SU-DHL-6 (cell line): Measurements from ENCODE around the gene HOXA3.

Experiments
- H2AFZ ChIP-seq: fragments of 200-600 bp; sonication (generic); 2 replicates; pipeline ENCODE4 v1.6.1; 2014; ENCODE audit warnings: low read depth, mild to moderate bottlenecking, moderate library complexity, mixed read lengths, antibody characterized with exemption, low read length; ENCODE audit not compliant: severe bottlenecking
- H3F3A ChIP-seq: fragments of 200-600 bp; shearing (Covaris generic); 2 replicates; pipeline ENCODE4 v1.6.0; 2016; ENCODE audit warnings: antibody characterized with exemption, mild to moderate bottlenecking; ENCODE audit not compliant: insufficient read depth
- H3K27ac ChIP-seq: fragments of 200-600 bp; sonication (generic); 2 replicates; pipeline ENCODE4 v1.5.1; 2016; ENCODE audit warnings: low read depth, mild to moderate bottlenecking, low read length, moderate library complexity, mixed read lengths
- H3K27me3 ChIP-seq: fragments of 200-600 bp; sonication (generic), shearing (Covaris generic); 2 replicates; pipeline ENCODE4 v1.6.0; 2014; ENCODE audit warnings: mild to moderate bottlenecking, low read length
- H3K36me3 ChIP-seq: fragments of 200-600 bp; sonication (generic); 2 replicates; pipeline ENCODE4 v1.6.1; 2014; ENCODE audit warnings: mild to moderate bottlenecking, low read length, mixed read lengths
- H3K4me2 ChIP-seq: fragments of 300-600, 200-600 bp; shearing (Covaris generic), sonication (generic); 2 replicates; pipeline ENCODE4 v1.6.0; 2014; ENCODE audit warnings: low read length, low read depth, mild to moderate bottlenecking; ENCODE audit not compliant: poor library complexity, severe bottlenecking
- H3K4me3 ChIP-seq: fragments of 200-600 bp; sonication (generic); 2 replicates; pipeline ENCODE4 v1.5.1; 2014; ENCODE audit warnings: antibody characterized with exemption, low read length, mild to moderate bottlenecking, mixed read lengths; ENCODE audit not compliant: insufficient read depth, poor library complexity, severe bottlenecking
- H3K79me2 ChIP-seq: fragments of 200-600 bp; sonication (generic); 2 replicates; pipeline ENCODE4 v1.6.1; 2014; ENCODE audit warnings: mild to moderate bottlenecking, low read length, moderate library complexity; ENCODE audit not compliant: insufficient read depth
- H3K9ac ChIP-seq: fragments of 200-600 bp; sonication (generic); 2 replicates; pipeline ENCODE4 v1.7.0; 2014; ENCODE audit warnings: mild to moderate bottlenecking, low read length
- H3K9me2 ChIP-seq: fragments of 200-600 bp; sonication (generic); replicated peaks from 2 replicates; pipeline ENCODE4 v1.6.1; 2014; ENCODE audit warnings: low read length; ENCODE audit not compliant: insufficient read depth
- H3K9me3 ChIP-seq: fragments of 200-600 bp; sonication (generic); 2 replicates; pipeline ENCODE4 v1.6.1; 2014; ENCODE audit warnings: low read length, mixed read lengths; ENCODE audit not compliant: insufficient read depth
- H4K20me1 ChIP-seq: fragments of 200-600 bp; sonication (generic); 2 replicates; pipeline ENCODE4 v1.6.1; 2014; ENCODE audit warnings: low read depth, mild to moderate bottlenecking, antibody characterized with exemption, low read length, moderate library complexity, mixed read lengths
- EZH2phosphoT487 ChIP-seq: fragments of 200-600 bp; sonication (generic), shearing (Covaris generic); conservative IDR thresholded peaks from 2 replicates; pipeline ENCODE4 v1.6.1; 2018; ENCODE audit warnings: mild to moderate bottlenecking, antibody characterized with exemption, low read length, moderate library complexity, mixed read lengths
- TF ChIP-seq, protein P1 (sequence below): fragments of 200-600 bp; sonication (generic); IDR thresholded peaks from one replicate; pipeline ENCODE4 v1.5.1; 2017; ENCODE audit warnings: antibody characterized with exemption, mild to moderate bottlenecking, low read length, moderate library complexity; ENCODE audit not compliant: insufficient read depth, poor library complexity, severe bottlenecking

Gene HOXA3

DNA sequence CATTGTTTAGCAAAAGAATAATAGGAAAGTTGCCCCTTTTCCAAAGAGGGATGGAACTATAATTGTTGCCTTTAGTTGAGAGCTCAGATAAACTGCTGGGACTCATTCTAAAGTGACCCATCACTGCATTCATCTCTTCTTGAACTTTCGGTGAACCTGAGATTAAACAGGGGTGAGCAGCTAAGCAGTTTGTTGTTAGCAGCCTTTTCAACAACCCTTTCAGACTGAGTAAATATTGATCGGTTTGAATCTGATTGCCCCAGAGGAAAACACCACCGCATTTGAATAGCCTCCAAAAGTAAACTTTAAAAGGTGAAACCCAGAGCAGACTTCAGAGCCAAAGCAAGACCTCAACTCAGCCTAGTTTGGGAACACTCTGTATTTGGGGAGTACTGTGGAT, 61.3 kb downstream of the HOXA3 start:
- Histone ChIP-seq H3K27me3 (no peaks in the 10 kb centered on the region), H4K20me1 (no peaks in the 10 kb centered on the region), H3K79me2 (0 out of 2 replicates have a peak, but pooled peaks cover 4% of the 10 kb centered on the region), H3F3A (no peaks in the 10 kb centered on the region), H3K9ac (no peak overlapping the region), H3K27ac (no peak overlapping the region), H3K4me2 (no peak overlapping the region), H3K36me3 (no peaks in the 10 kb centered on the region), H3K9me2 (no peaks in the 10 kb centered on the region), H2AFZ (no peak overlapping the region), H3K9me3 (no peaks in the 10 kb centered on the region), H3K4me3 (no peak overlapping the region)
- TF ChIP-seq EZH2phosphoT487 = no peak
- TF ChIP-seq, protein P1, sequence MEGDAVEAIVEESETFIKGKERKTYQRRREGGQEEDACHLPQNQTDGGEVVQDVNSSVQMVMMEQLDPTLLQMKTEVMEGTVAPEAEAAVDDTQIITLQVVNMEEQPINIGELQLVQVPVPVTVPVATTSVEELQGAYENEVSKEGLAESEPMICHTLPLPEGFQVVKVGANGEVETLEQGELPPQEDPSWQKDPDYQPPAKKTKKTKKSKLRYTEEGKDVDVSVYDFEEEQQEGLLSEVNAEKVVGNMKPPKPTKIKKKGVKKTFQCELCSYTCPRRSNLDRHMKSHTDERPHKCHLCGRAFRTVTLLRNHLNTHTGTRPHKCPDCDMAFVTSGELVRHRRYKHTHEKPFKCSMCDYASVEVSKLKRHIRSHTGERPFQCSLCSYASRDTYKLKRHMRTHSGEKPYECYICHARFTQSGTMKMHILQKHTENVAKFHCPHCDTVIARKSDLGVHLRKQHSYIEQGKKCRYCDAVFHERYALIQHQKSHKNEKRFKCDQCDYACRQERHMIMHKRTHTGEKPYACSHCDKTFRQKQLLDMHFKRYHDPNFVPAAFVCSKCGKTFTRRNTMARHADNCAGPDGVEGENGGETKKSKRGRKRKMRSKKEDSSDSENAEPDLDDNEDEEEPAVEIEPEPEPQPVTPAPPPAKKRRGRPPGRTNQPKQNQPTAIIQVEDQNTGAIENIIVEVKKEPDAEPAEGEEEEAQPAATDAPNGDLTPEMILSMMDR = no peak

GRCh38 chr7:27088002-27088922, 64.1 kb downstream of the HOXA3 start:
- Histone ChIP-seq H3K4me2 (no peak overlapping the region), H2AFZ (no peak overlapping the region), H3K36me3 (no peaks in the 10 kb centered on the region), H3F3A (no peaks in the 10 kb centered on the region), H3K9me2 (no peaks in the 10 kb centered on the region), H4K20me1 (no peaks in the 10 kb centered on the region), H3K9me3 (no peaks in the 10 kb centered on the region), H3K79me2 (no peaks in the 10 kb centered on the region), H3K27ac (no peak overlapping the region), H3K9ac (no peak overlapping the region), H3K4me3 (no peak overlapping the region), H3K27me3 (no peaks in the 10 kb centered on the region)
- TF ChIP-seq, protein P1 = no peak
- TF ChIP-seq EZH2phosphoT487 = no peak

DNA sequence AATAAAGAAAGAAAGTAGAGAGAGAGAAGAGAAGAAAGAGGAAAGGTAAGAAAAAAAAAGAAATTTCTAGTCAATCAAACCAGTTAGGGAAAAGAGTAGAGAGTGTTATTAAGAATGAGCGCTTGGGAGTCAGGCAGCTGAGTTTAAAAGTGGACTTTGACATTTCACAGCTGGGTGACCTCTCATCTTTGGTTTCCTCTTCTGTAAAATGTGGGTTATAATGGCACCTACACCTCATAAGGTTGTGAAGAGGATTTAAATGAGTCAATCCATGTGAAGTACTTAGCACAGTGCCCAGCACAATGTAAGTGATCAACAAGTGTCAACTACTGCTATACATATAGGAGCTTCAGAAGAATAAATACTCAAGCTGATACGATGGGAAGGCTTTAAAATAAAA, 68.7 kb downstream of the HOXA3 start:
- Histone ChIP-seq H3K27ac (no peak overlapping the region), H3K9me2 (no peaks in the 10 kb centered on the region), H3F3A (no peaks in the 10 kb centered on the region), H3K4me3 (no peak overlapping the region), H3K9ac (no peak overlapping the region), H3K36me3 (no peaks in the 10 kb centered on the region), H3K4me2 (no peak overlapping the region), H2AFZ (no peak overlapping the region), H3K79me2 (no peaks in the 10 kb centered on the region), H3K27me3 (no peaks in the 10 kb centered on the region), H3K9me3 (no peaks in the 10 kb centered on the region), H4K20me1 (no peaks in the 10 kb centered on the region)
- TF ChIP-seq EZH2phosphoT487 = no peak
- TF ChIP-seq, protein P1 = no peak
